Heart right ventricle (tissue), 16 donors: ENCODE results near the gene THSD7B. TPM values are rescaled to one million over a fixed set of nuclear protein-coding genes. Genes with fewer than 3 reads are reported as not detected.

Source experiments
- ATAC-seq, 8 donors: fragments of 200-7000 bp; cut with Tn5 transposase; one replicate each; pipeline ENCODE4 v1.9.1; 2020; ENCODE audit warnings: mild to moderate bottlenecking in 8 of 8, moderate library complexity in 8 of 8, moderate number of reproducible peaks in 1 of 8
- DNase-seq, 2 donors: peaks; one replicate each; pipeline ENCODE4 v3.0.0-alpha.2; 2020
- H3K27ac ChIP-seq, 10 donors: fragments of 200-600 bp; sonication (generic) in 2 of 10; one replicate each; pipeline versions ENCODE4 v1.5.0 to v1.8.0; 2020 to 2022; ENCODE audit warnings: mild to moderate bottlenecking in 3 of 10
- H3K27me3 ChIP-seq, 7 donors: fragments of 200-600 bp; one replicate each; pipeline ENCODE4 v1.8.0; 2021 to 2022; ENCODE audit warnings: mild to moderate bottlenecking in 2 of 7
- H3K36me3 ChIP-seq, 9 donors: fragments of 200-600 bp; sonication (generic) in 1 of 9; one replicate each; pipeline versions ENCODE4 v1.5.0 to v1.8.0; 2020 to 2022; ENCODE audit warnings: mild to moderate bottlenecking in 2 of 9
- H3K4me1 ChIP-seq, 9 donors: fragments of 200-600 bp; sonication (generic) in 1 of 9; one replicate each; pipeline versions ENCODE4 v1.5.0 to v1.8.0; 2020 to 2022; ENCODE audit warnings: mild to moderate bottlenecking in 4 of 9
- H3K4me3 ChIP-seq, 10 donors: fragments of 200-600 bp; sonication (generic) in 2 of 10; one replicate each; pipeline versions ENCODE4 v1.5.0 to v1.8.0; 2020 to 2022; ENCODE audit warnings: mild to moderate bottlenecking in 7 of 10, moderate library complexity in 2 of 10
- H3K9me3 ChIP-seq, 11 donors: fragments of 200-600 bp in 10 of 11; sonication (generic) in 2 of 11; one replicate each; pipeline versions ENCODE4 v1.5.0 to v1.8.0; 2013 to 2022; ENCODE audit warnings: mild to moderate bottlenecking in 2 of 11, control low read depth in 1 of 11, moderate library complexity in 1 of 11
- CTCF ChIP-seq, 9 donors: fragments of 200-600 bp; sonication (generic) in 2 of 9; IDR thresholded peaks; one replicate each; pipeline versions ENCODE4 v1.5.0 to v1.8.0; 2021 to 2022; ENCODE audit warnings: antibody characterized with exemption in 9 of 9, mild to moderate bottlenecking in 5 of 9, moderate library complexity in 1 of 9
- WGBS, 2 donors: extraction: QIAGEN DNeasy Blood & Tissue Kit; methylation state at CpG; one replicate each; pipeline ENCODE4 v1.1.7; 2013; ENCODE audit warnings: inconsistent platforms in 1 of 2; 5-methylcytosine and 5-hydroxymethylcytosine counted together
- intact Hi-C, 10 donors: fragments of 100-400 bp; cut with DNase I; formaldehyde crosslinking; loops; one replicate each; pipeline versions ENCODE4 v1.11.1 to v1.14.2; 2022
- long read RNA-seq, 3 donors: library from polyadenylated mRNA; unstranded; transcript quantifications; one replicate each; pipeline ENCODE4 v2.0.0, GENCODE V29; 2020 to 2021
- polyA plus RNA-seq, 2 donors: library from polyadenylated mRNA; stranded (reverse); fragments of 200-250 nt; gene quantifications; one replicate each; pipeline ENCODE4 v1.2.3, GENCODE V29; 2013
- total RNA-seq, 10 donors: library from RNA; stranded (reverse); fragmentation: NEBNext Ultra II Directional in 3 of 10; extraction: Animal tissue kit (Norgen Biotek cat#: 25700) in 3 of 10; gene quantifications; one replicate each; pipeline versions ENCODE4 v1.2.1 to v1.2.4, GENCODE V29; 2021 to 2023
- donor health status: Arrhythmogenic right ventricular cardiomyopathy.
- donor health status: ischemic (EF 13 %, LVEDD 7.1; RV severe dilation, severe dysfunction).
- donor health status: healthy with polysubstance abuse.
- donor health status: DM: no; HTN: yes; CAD: no.
- donor health status: DM: no; HTN: no; CAD: no.
- donor health status: ischemic (EF 25% LVEDD 6.9; RV normal size, moderate dysfunction).
- donor health status: ischemic (EF 25% LVEDD 5.7; RV mildly dilated, moderate dysfunction).
- donor health status: healthy.
- donor health status: DM: yes; HTN: yes; CAD: no.
- donor health status: Ischemic cardiomyopathy.
- donor health status: ischemic (EF 35%, LVEDD 5.7; RV mildly dilated, moderate dysfunction).
- donor health status: nonischemic (EF 11% LVEDD 7.7; RV severe dilation, severe dysfunction).
- donor health status: DM: yes; HTN: yes; CAD: no.
- donor health status: PGD.
- donor health status: ischemic (EF 29% LVEDD 5.4; RV normal size, mild dysfunction).
- donor health status: nonischemic (EF 23%, LVEDD 6.1; RV moderate dilation, normal function).

THSD7B gene
- total RNA-seq = under 1 TPM; 0.05 to 0.39 (median 0.20) TPM
- polyA plus RNA-seq = under 1 TPM; 0.01 to 0.07 TPM
- long read RNA-seq, donor 1 = 0 reads
- long read RNA-seq, donor 2 = 0 reads
- long read RNA-seq, donor 3, partial matches to known transcripts = 1 of 1 reads
- long read RNA-seq, donor 3, other reads (novel, unspliced or antisense) = 0 of 1 reads

GRCh38 chr2:136765256-136766072 lies at the start of gene THSD7B:
Gene THSD7B (plus strand): TSS chr2:136765545. CDS start chr2:136882179, 116,634 bp downstream.
- DNase-seq = peak in 1 of 2 donors; percentile 9
- WGBS, 2 donors = 1% methylated on average over 70 to 77 of the region's 77 CpGs
- intact Hi-C loops = no loop called here
- ATAC-seq = peak in 7 of 8 donors; percentile 28 to 72 (median 54)
- peaks cover 16 to 71% (median 51%) of the 10 kb centered on the region in 7 donors for H3K27me3 ChIP-seq
- no peaks in the 10 kb centered on the region for H3K36me3 ChIP-seq
- no peaks in the 10 kb centered on the region for H3K9me3 ChIP-seq
- peaks cover 0 to 25% (median 8%) of the 10 kb centered on the region in 9 donors for H3K4me1 ChIP-seq
- H3K27ac ChIP-seq = no peak within 1 kb of the TSS
- TF ChIP-seq CTCF (IDR thresholded peaks at IDR 0.05) = no peak
- peak within 1 kb of the TSS; percentile 40 to 63 (median 50) for H3K4me3 ChIP-seq

- H3K27ac ChIP-seq = no peak overlapping the region
- no peak overlapping the region for H3K4me3 ChIP-seq
- peaks cover 0 to 6% (median 0%) of the 10 kb centered on the region in 11 donors for H3K9me3 ChIP-seq
- H3K4me1 ChIP-seq = no peaks in the 10 kb centered on the region
- intact Hi-C loops = no loop called here
- DNase-seq (no peak), ATAC-seq (no peak)
- peaks cover 0 to 4% (median 0%) of the 10 kb centered on the region in 7 donors for H3K27me3 ChIP-seq
- TF ChIP-seq CTCF (IDR thresholded peaks at IDR 0.05) = no peak
- H3K36me3 ChIP-seq = no peaks in the 10 kb centered on the region
Measured at GRCh38 chr2:136718273-136718672, 47.1 kb upstream of the THSD7B start.

- ATAC-seq (no peak), DNase-seq (no peak)
- Histone ChIP-seq H3K4me1 (no peaks in the 10 kb centered on the region), H3K27me3 (no peaks in the 10 kb centered on the region), H3K4me3 (no peak overlapping the region), H3K27ac (no peak overlapping the region), H3K36me3 (no peaks in the 10 kb centered on the region), H3K9me3 (peaks cover 0 to 4% (median 0%) of the 10 kb centered on the region in 11 donors)
- TF ChIP-seq CTCF (IDR thresholded peaks at IDR 0.05) = no peak
- intact Hi-C loops = no loop called here
- WGBS, 2 donors = 49 to 55% methylated on average over 4 of the region's 4 CpGs
Measured at GRCh38 chr2:136727973-136728699, 37.2 kb upstream of the THSD7B start.

GRCh38 chr2:136736236-136736635 lies 29.1 kb upstream of the THSD7B start:
- WGBS, 2 donors = 62 to 69% methylated on average over 3 of the region's 3 CpGs
- Histone ChIP-seq H3K4me1 (peaks cover 0 to under 1% (median 0%) of the 10 kb centered on the region in 9 donors), H3K9me3 (no peaks in the 10 kb centered on the region), H3K27ac (no peak overlapping the region), H3K27me3 (peaks cover 0 to 8% (median 0%) of the 10 kb centered on the region in 7 donors), H3K4me3 (no peak overlapping the region), H3K36me3 (no peaks in the 10 kb centered on the region)
- ATAC-seq (no peak), DNase-seq (no peak)
- intact Hi-C loops = loop anchor here in 7 of 10 donors (2.0 to 10.0 kb wide), 3 partner anchors 311 to 314 kb away; no protein-coding TSS in a partner anchor
- no peak for TF ChIP-seq CTCF (IDR thresholded peaks at IDR 0.05)
